Measurements from ENCODE around the gene CAVIN3. TPM values are rescaled to one million over a fixed set of nuclear protein-coding genes. Genes with fewer than 3 reads are reported as not detected.

The CAVIN3 gene
- total and polyA plus RNA-seq, 9 of the 15 experiments (the other 6 are each of a cell fraction or from before 2014, with no cell fraction given): 0.13 TPM; not detected in 8

DNA sequence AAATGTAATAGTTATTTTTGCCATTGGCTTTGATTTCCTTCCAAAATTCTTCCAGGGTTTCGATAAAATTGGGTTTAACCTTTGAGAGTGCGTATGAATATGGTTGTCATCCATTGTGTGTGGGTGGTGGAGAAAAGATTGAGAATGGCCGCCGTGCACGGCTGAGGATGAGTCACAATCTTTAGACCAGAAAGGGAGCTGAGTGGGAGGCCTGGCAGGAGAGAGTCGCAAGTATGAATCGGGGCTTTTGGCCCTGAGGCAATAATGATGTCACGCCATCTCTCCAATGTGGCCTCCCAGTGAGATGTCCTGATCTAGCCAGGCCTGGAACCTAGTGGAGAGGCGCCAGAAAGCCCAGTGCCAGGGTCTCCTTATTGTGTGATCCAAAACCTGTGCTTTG, 36.9 kb upstream of the CAVIN3 start (continued):
- no peak for TF ChIP-seq MITF (IDR thresholded peaks at IDR 0.05)
- TF ChIP-seq, protein P1, sequence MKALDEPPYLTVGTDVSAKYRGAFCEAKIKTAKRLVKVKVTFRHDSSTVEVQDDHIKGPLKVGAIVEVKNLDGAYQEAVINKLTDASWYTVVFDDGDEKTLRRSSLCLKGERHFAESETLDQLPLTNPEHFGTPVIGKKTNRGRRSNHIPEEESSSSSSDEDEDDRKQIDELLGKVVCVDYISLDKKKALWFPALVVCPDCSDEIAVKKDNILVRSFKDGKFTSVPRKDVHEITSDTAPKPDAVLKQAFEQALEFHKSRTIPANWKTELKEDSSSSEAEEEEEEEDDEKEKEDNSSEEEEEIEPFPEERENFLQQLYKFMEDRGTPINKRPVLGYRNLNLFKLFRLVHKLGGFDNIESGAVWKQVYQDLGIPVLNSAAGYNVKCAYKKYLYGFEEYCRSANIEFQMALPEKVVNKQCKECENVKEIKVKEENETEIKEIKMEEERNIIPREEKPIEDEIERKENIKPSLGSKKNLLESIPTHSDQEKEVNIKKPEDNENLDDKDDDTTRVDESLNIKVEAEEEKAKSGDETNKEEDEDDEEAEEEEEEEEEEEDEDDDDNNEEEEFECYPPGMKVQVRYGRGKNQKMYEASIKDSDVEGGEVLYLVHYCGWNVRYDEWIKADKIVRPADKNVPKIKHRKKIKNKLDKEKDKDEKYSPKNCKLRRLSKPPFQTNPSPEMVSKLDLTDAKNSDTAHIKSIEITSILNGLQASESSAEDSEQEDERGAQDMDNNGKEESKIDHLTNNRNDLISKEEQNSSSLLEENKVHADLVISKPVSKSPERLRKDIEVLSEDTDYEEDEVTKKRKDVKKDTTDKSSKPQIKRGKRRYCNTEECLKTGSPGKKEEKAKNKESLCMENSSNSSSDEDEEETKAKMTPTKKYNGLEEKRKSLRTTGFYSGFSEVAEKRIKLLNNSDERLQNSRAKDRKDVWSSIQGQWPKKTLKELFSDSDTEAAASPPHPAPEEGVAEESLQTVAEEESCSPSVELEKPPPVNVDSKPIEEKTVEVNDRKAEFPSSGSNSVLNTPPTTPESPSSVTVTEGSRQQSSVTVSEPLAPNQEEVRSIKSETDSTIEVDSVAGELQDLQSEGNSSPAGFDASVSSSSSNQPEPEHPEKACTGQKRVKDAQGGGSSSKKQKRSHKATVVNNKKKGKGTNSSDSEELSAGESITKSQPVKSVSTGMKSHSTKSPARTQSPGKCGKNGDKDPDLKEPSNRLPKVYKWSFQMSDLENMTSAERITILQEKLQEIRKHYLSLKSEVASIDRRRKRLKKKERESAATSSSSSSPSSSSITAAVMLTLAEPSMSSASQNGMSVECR (CRISPR knock-in tag; IDR thresholded peaks at IDR 0.05): no peak
- TF ChIP-seq YY1 (IDR thresholded peaks at IDR 0.05; ENCODE audit: borderline replicate concordance in 1 of 3, control insufficient read depth in 1 of 3, extremely low read depth in 1 of 3, insufficient read depth in 3 of 3, insufficient read length in 1 of 3, insufficient replicate concordance in 2 of 3, low read depth in 1 of 3, low read length in 2 of 3): peak in 2 of 3 experiments; percentile 42 to 86
- TF ChIP-seq SRSF1 (IDR thresholded peaks at IDR 0.05; ENCODE audit: low read depth, low read length): no peak
- TF ChIP-seq CSDE1 (IDR thresholded peaks at IDR 0.05): no peak
- TF ChIP-seq ARID1B (IDR thresholded peaks at IDR 0.05): peak; percentile 49
- peak; percentile 92 for TF ChIP-seq PHF21A (IDR thresholded peaks at IDR 0.05; ENCODE audit: borderline replicate concordance, low read depth)
- no peak for TF ChIP-seq ZNF785 (CRISPR knock-in tag; IDR thresholded peaks at IDR 0.05)
- no peak for TF ChIP-seq TCFL5 (CRISPR knock-in tag; conservative IDR thresholded peaks at IDR 0.05)
- no peak for TF ChIP-seq NCOA4 (IDR thresholded peaks at IDR 0.05; ENCODE audit: partially characterized antibody)
- TF ChIP-seq, protein P2, sequence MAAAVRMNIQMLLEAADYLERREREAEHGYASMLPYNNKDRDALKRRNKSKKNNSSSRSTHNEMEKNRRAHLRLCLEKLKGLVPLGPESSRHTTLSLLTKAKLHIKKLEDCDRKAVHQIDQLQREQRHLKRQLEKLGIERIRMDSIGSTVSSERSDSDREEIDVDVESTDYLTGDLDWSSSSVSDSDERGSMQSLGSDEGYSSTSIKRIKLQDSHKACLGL (CRISPR knock-in tag; IDR thresholded peaks at IDR 0.05; ENCODE audit: borderline replicate concordance, poor library complexity, severe bottlenecking): no peak
- peak; percentile 93 for TF ChIP-seq EGR1 (conservative IDR thresholded peaks at IDR 0.05)
- TF ChIP-seq COPS2 (conservative IDR thresholded peaks at IDR 0.05): no peak
- no peak for TF ChIP-seq ZNF551 (CRISPR knock-in tag; IDR thresholded peaks at IDR 0.05)
- no peak for TF ChIP-seq ZNF212 (CRISPR knock-in tag; IDR thresholded peaks at IDR 0.05)
- no peak for TF ChIP-seq DACH1 (IDR thresholded peaks at IDR 0.05; ENCODE audit: partially characterized antibody)
- TF ChIP-seq HDGF (IDR thresholded peaks at IDR 0.05): no peak
- TF ChIP-seq, protein P3, sequence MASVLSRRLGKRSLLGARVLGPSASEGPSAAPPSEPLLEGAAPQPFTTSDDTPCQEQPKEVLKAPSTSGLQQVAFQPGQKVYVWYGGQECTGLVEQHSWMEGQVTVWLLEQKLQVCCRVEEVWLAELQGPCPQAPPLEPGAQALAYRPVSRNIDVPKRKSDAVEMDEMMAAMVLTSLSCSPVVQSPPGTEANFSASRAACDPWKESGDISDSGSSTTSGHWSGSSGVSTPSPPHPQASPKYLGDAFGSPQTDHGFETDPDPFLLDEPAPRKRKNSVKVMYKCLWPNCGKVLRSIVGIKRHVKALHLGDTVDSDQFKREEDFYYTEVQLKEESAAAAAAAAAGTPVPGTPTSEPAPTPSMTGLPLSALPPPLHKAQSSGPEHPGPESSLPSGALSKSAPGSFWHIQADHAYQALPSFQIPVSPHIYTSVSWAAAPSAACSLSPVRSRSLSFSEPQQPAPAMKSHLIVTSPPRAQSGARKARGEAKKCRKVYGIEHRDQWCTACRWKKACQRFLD (CRISPR knock-in tag; IDR thresholded peaks at IDR 0.05): no peak
- no peak for TF ChIP-seq ARID2 (IDR thresholded peaks at IDR 0.05)
- no peak for TF ChIP-seq CBFB (CRISPR knock-in tag; IDR thresholded peaks at IDR 0.05)
- TF ChIP-seq ZNF512 (tag; IDR thresholded peaks at IDR 0.05): no peak

All from K562 (cell line).